MCF 10A (cell line): Measurements from ENCODE around the gene BTBD16. TPM values are rescaled to one million over a fixed set of nuclear protein-coding genes. Genes with fewer than 3 reads are reported as not detected.

Source experiments
- BruUV-seq: library from RNA; stranded (reverse); fragments of 400-500 nt; replicated peaks from 2 replicates; lab custom pipeline; 2021; lab: Mats Ljungman, UMichigan
- CTCF ChIA-PET: fragments of 300-600 bp; sonication (Branson Sonifier 250); formaldehyde crosslinking; extraction: SDS; loops from one replicate; lab custom pipeline; 2021; ENCODE audit warnings: antibody characterized with exemption, inconsistent platforms; lab: Yijun Ruan, JAX
- POLR2A ChIA-PET: fragments of 300-600, 350-650 bp; sonication (Branson Sonifier 250); formaldehyde crosslinking; extraction: SDS; loops from one replicate; lab custom pipeline; 2020; ENCODE audit warnings: antibody characterized with exemption, inconsistent platforms; lab: Yijun Ruan, JAX
- DNase-seq: peaks from one replicate; pipeline ENCODE4 v3.0.0-alpha.2; 2018; ENCODE audit not compliant: unreplicated experiment
- H3K27ac Mint-ChIP-seq: one replicate; pipeline ENCODE4 v1.8.0; 2022; ENCODE audit warnings: mild to moderate bottlenecking, low read depth, mixed read lengths; ENCODE audit not compliant: unreplicated experiment
- H3K27me3 Mint-ChIP-seq: one replicate; pipeline ENCODE4 v1.8.0; 2022; ENCODE audit warnings: mixed read lengths; ENCODE audit not compliant: insufficient read depth, unreplicated experiment
- H3K36me3 Mint-ChIP-seq: one replicate; pipeline ENCODE4 v1.8.0; 2022; ENCODE audit warnings: mild to moderate bottlenecking, moderate library complexity, mixed read lengths; ENCODE audit not compliant: insufficient read depth, unreplicated experiment
- H3K4me1 Mint-ChIP-seq: one replicate; pipeline ENCODE4 v1.8.0; 2022; ENCODE audit warnings: mixed read lengths; ENCODE audit not compliant: insufficient read depth, unreplicated experiment
- H3K4me3 Mint-ChIP-seq: one replicate; pipeline ENCODE4 v1.8.0; 2022; ENCODE audit warnings: mild to moderate bottlenecking, moderate library complexity, mixed read lengths; ENCODE audit not compliant: unreplicated experiment
- H3K9me3 Mint-ChIP-seq: one replicate; pipeline ENCODE4 v1.8.0; 2022; ENCODE audit warnings: mixed read lengths; ENCODE audit not compliant: unreplicated experiment
- CTCF ChIP-seq: fragments of 200-600 bp; IDR thresholded peaks from one replicate; pipeline ENCODE4 v1.8.0; 2022; ENCODE audit warnings: antibody characterized with exemption, mild to moderate bottlenecking; ENCODE audit not compliant: unreplicated experiment
- intact Hi-C: fragments of 100-400 bp; cut with micrococcal nuclease; formaldehyde crosslinking; loops from 2 replicates; pipeline ENCODE4 v1.14.1; 2022
- total RNA-seq: library from RNA; stranded (reverse); gene quantifications from 2 replicates; pipeline ENCODE4 v1.2.3, GENCODE V29; 2022

BTBD16 gene
- total RNA-seq, 1 experiment from 2014 or later = 0.16 TPM

- BruUV-seq = no TSS peak
- ChIA-PET POLR2A (interaction anchor here (1.2 to 1.5 kb wide), 2 partner anchors 13 to 16 kb away, joined by 3 read pairs; no protein-coding TSS in a partner anchor), CTCF (interaction anchor here (1.3 to 7.4 kb wide), 3 partner anchors 13 to 273 kb away, joined by 4 to 86 read pairs (median 5); no protein-coding TSS in a partner anchor)
- TF ChIP-seq CTCF = no peak
- Mint-ChIP-seq H3K27ac (no peak overlapping the region), H3K27me3 (no peaks in the 10 kb centered on the region), H3K4me1 (peaks cover 39% of the 10 kb centered on the region), H3K4me3 (no peak overlapping the region), H3K9me3 (no peaks in the 10 kb centered on the region), H3K36me3 (peaks cover 6% of the 10 kb centered on the region)
- DNase-seq = no peak
- intact Hi-C loops = no loop called here
These were observed 21.3 kb downstream of the BTBD16 start for GRCh38 chr10:122292376-122292775.

DNA sequence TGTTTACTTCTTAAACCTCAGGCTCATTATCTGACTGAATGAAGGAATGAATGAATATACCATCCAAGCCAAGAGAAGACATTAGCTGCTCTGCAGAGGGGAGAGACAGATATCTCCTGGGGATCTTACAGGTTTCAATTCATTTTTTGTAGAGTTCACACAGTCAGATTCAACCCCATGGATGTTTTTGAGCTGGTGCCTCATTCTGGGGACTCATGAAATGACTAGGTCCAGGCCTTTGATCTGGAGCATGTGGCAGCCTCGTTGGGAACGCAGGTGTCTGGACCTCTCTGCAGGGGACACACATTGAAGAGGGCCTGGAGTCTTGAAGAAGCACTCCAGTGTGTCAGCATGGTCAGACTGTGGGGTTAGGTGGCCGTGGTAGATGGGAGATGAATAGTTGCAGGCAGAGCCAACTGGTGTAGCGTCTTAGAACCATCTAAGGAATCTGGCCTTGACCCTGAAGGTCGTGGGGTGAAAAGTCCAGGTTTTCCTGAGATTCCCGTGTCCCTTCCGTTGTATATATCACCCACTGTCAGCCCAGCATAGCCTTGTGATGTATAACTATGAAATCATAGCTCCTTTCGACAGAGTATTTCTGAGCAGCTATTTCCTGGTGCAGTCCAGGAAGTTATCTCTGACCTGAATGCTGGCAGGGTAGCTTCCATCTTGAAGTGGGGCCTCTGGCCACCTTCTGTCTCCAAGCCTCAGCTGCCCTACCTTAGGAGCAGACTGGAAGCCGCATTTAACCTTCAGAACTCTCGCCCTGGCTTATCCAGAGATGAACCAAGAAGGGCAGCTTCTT, 22.3 kb downstream of the BTBD16 start:
- no TSS peak for BruUV-seq
- intact Hi-C loops = no loop called here
- no peak for DNase-seq
- Mint-ChIP-seq H3K4me3 (no peak overlapping the region), H3K27ac (peak overlapping the region; percentile 0), H3K4me1 (peaks cover 29% of the 10 kb centered on the region), H3K27me3 (no peaks in the 10 kb centered on the region), H3K36me3 (peaks cover 6% of the 10 kb centered on the region), H3K9me3 (no peaks in the 10 kb centered on the region)
- ChIA-PET POLR2A (interaction anchor here (0.7 to 1.5 kb wide), 8 partner anchors 13 to 275 kb away, joined by 3 to 8 read pairs (median 3); partner anchors contain the start of gene PLEKHA1), CTCF (interaction anchor here (0.6 to 7.4 kb wide), 10 partner anchors 10 to 272 kb away, joined by 3 to 86 read pairs (median 3); no protein-coding TSS in a partner anchor)
- TF ChIP-seq CTCF = no peak

DNA sequence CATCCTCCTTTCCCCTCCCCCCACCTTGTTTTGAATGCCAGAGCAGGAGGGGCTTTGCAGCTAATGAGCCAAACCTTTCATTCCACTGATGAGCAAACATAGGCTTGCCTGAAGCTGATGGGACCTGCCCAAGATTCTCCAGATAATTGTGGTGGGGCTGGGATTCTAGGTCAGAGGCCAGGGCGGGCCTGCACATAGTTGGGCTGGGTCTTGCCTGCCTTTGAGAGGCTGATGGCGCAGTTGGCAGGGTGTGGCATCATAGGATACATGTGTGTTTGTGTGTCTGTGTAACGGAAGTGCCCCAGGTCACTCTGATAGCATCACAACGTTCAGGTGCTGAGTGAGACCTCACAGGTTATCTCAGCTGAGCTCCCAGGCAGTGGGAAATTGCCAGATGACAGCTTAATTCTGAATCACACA, 22.9 kb downstream of the BTBD16 start:
- no peak for TF ChIP-seq CTCF
- H3K27me3 Mint-ChIP-seq = no peaks in the 10 kb centered on the region

More for the DNA sequence above, 22.9 kb downstream of the BTBD16 start:
- POLR2A ChIA-PET = interaction anchor here (0.7 to 1.3 kb wide), 6 partner anchors 12 to 274 kb away, joined by 3 to 8 read pairs (median 4); partner anchors contain the start of gene PLEKHA1
- DNase-seq = peak; percentile 27
- intact Hi-C loops = no loop called here
- CTCF ChIA-PET = interaction anchor here (0.6 to 7.4 kb wide), 8 partner anchors 12 to 272 kb away, joined by 3 to 86 read pairs (median 3); no protein-coding TSS in a partner anchor
- Mint-ChIP-seq H3K36me3 (peaks cover 6% of the 10 kb centered on the region), H3K4me3 (no peak overlapping the region), H3K9me3 (no peaks in the 10 kb centered on the region), H3K27ac (peak overlapping the region; percentile 0), H3K4me1 (peaks cover 30% of the 10 kb centered on the region)
- BruUV-seq = no TSS peak
